GM11168 (cell line): ENCODE measurements around the gene ZNF518B.
"Not testable (repeated sequence)": the region's sequence is repeated elsewhere in the genome, so short reads cannot be mapped to it uniquely, and the experiment has no call there.

ENCODE experiments used
- in situ Hi-C: fragments of 300-500 bp; cut with MboI; formaldehyde crosslinking; loops from one replicate; pipeline ENCODE4 v1.12.0; 2022; ENCODE audit warnings: low sequenced_read_pairs; ENCODE audit not compliant: unreplicated experiment

Gene ZNF518B

DNA sequence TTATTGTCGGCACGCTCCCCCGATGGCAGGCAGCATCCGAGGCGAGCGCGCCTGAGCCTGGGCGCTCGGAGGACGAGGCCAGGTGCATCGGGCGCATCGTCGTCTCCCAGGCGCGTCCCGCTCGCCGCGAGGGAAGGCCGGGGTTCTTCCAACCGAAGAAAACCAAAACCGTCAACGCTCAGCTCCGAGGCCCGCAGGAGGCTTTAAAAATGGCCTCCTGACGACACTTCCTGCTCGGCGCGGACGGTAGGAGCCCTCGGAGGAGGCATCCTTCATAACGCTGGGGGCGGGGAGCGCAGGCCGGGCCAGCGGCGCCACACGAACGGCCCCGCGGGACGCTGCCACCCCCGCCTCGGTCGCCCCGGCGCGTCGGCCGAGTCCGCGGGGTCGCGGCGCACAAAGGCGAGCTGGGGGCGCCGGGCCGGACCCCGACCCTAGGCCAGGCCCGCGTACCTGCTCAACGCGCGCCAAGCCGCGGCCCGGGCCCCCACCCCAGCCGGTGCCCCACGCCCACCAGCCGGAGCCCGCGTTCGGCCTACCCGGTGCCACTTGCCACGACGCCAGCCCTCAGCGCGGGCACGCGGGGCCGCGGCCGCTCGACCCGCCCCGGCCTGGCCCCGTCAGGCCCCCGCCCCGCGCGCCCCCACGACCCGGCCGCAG, 501 bp downstream of the ZNF518B start:
- in situ Hi-C loops: no loop called here

DNA sequence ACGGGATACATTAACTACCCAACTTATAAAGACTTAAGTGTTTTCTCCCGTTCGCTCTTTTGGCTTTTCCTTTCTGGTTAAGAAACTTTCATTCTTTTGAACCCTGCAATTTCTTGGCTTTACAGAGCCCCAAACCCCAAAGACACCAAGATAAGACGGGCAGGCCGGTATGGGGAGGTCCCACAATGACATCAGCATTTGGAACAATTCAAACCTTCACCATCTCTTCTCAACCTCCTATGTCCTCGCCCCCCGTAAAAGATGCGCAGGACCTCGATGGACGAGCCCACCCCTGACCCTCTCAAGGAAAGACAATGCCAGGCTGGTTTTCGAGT, 999 bp downstream of the ZNF518B start:
- in situ Hi-C loops: no loop called here

DNA sequence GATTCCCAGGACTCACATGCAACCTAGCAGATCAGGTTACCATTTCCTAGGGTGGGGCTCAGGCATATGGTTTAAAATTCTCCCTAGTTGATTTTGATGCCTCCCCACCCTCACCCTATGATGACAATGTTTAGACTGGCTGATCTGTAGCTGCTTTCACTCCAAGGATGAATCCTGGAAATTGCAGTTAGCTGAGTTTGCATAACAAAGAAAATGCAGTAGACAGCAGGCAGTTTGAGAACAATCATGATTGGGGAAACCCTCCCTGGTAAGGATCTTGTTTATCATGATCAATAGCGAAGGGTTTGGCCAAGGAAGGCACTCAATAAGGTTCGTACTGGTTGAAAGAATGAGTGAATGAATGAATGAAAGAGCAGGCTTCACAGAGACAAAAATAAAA, 2.1 kb downstream of the ZNF518B start:
- in situ Hi-C loops: no loop called here

DNA sequence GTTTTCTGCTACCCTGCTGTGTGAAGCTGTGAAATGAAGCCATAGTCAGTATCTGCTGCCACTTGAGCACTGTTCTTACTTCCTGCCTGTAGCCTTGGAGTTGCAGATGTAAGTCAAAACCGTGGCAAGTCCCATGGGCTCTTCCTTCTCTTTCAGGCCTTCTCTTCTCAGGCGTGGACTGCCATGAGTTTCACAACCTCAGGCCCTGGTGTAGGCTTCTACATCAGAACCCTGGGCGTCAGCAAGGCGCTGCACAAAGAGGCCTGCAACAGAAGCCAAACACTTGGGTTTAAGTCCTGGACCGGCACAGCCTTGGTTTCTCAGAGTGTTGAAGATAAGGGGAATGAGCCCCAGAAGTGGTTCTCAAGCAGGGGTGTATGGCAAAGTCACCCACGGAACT, 2.5 kb downstream of the ZNF518B start:
- in situ Hi-C loops: no loop called here

GRCh38 chr4:10454121-10454520, 3.1 kb downstream of the ZNF518B start:
- in situ Hi-C loops: no loop called here

DNA sequence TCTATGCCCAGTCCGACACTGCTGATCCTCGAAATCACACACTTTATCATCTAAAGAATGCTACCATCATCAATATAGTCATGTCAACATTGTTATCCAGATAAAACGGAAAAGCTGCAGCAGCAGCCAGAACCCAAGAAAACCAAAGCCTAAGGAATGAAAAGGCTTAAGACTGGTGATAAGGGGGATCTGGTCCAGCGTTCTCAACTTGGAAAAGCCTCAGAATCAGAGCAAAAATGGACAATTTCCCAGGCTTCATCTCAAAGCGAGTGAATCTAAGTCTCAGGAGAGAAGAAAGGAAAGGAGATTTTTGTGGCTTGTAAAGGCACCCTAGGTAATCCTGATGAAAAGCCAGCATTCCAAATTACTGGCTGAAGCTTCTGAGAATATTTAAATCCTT, 8.2 kb downstream of the ZNF518B start:
- in situ Hi-C loops: no loop called here

- in situ Hi-C loops: no loop called here
Observed at GRCh38 chr4:10442976-10443375, 14.2 kb downstream of the ZNF518B start.

DNA sequence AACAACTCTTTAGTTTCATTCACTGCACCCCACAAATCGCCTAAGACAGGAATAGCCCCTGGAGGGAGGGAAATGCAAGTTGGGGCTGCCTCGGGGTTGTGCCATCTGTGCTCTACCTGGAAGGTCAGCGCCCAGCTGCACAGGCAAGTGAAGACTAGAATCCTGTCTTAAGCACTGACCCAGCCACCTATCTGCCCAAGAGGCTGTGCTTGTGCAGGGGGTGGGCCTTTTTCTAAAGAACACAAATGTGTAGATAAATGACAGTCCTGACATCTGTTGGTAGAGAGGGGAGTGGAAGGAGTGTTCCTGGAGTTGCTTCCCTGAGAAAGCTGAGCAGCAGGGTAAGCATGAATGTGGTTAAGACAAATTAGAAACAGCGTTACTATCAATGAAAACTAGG, 15.7 kb downstream of the ZNF518B start:
- in situ Hi-C loops: no loop called here

- in situ Hi-C loops: no loop called here
Observed at GRCh38 chr4:10438924-10439323, 18.3 kb downstream of the ZNF518B start.

DNA sequence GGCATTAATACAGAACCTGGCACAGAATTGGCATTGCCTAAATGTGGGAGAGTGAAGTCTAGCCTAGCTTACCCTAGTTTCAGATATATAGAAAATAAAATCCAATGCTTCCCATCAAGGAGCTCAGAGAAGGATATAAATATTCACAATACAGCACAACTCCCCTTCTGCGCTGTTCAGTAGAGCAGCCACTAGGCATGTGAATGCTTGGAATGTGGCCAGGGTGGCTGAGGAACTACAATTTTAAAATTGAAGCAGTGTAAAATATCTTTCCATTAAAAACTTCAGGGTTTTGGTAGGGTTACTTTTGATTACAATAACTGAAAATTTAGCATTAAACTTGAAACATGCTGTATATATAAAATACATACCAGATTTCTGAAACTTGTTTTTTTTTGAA, 19.5 kb downstream of the ZNF518B start:
- in situ Hi-C loops: no loop called here

DNA sequence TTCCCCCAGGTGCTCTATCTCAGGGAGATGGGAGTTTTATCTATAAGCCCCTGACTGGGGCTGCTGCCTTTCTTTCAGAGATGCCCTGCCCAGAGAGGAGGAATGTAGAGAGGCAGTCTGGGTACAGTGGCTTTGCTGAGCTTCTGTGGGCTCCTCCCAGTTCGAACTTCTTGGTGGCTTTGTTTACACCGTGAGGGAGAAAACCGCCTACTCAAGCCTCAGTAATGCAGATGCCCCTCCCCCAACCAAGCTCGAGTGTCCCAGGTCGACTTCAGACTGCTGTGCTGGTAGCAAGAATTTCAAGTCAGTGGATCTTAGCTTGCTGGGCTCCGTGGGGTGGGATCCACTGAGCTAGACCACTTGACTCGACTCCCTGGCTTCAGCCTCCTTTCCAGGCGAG, 29.5 kb downstream of the ZNF518B start:
- in situ Hi-C loops: not testable (repeated sequence)

GRCh38 chr4:10421344-10422055, 35.7 kb downstream of the ZNF518B start:
- in situ Hi-C loops: no loop called here

- in situ Hi-C loops: no loop called here
Observed at GRCh38 chr4:10417740-10418139, 39.5 kb downstream of the ZNF518B start.

GRCh38 chr4:10416441-10416840, 40.8 kb downstream of the ZNF518B start:
- in situ Hi-C loops: no loop called here

DNA sequence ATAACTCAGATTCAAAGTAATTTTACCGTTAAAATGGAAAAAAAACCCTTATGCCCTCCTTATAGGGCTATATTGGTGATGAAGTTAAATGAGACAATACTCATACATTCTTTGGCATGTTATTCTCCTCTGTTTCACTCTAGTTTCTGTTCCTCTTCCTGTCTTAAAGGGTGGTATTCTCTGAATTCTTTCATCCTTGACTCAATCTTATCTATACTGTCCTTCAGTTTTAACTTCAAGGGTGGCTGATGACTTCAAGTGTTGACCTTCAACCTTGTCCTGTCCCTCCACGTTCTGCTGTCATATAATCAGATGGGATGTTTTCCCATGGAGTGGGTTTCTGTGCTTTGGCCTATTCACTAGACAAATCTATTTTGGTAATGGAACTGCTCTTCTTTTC, 44.0 kb downstream of the ZNF518B start:
- in situ Hi-C loops: no loop called here

- in situ Hi-C loops: no loop called here
Observed at GRCh38 chr4:10405672-10406071, 51.6 kb downstream of the ZNF518B start.

DNA sequence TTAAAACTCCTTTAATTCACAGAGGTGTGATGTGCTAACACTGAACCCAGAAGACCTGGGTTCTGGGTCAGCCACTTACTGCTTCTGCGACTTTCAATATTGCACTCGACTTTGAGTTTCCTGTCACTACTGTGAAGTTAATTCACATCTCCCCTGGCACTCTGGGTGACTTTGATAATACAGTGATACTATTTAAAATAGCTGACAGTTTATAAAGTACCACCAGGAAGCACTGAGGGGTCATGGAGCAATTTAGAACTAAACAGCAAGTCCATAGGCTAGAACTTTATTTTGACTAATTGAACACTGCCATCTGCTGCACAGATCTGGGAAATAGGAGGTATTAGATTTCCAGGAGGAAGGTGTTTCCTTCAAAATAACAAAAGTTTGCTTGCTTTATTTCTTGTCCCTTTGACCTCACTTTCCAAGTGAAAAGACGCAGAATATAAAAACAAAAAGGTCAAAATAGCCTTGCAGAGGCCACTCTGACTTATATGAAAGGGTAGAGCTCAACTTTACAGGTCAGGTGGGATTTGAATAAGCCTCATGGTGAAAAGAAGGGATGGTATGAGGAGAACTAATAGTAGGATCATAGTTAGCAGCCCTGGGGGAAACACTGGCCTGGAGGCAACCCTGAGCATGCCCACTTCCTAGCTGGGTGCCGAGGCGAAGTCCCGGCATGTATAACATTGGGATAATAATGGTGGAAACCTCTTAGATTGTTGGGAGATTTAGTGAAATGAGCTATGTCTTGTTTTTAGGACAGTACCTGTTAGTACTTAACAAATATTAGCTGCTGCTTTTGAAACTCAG, 53.4 kb downstream of the ZNF518B start:
- in situ Hi-C loops: no loop called here

- in situ Hi-C loops: no loop called here
Observed at GRCh38 chr4:10395971-10396580, 61.1 kb downstream of the ZNF518B start.
